GM21825 (cell line): ENCODE results near the gene HIPK4.
"Not testable (repeated sequence)": the region's sequence is repeated elsewhere in the genome, so short reads cannot be mapped to it uniquely, and the experiment has no call there.

Experiments
- ATAC-seq: cut with Tn5 transposase; IDR thresholded peaks from one replicate; pipeline ENCODE4 v1.9.1; 2021; ENCODE audit warnings: mild to moderate bottlenecking, moderate library complexity; ENCODE audit not compliant: unreplicated experiment

Gene HIPK4

DNA sequence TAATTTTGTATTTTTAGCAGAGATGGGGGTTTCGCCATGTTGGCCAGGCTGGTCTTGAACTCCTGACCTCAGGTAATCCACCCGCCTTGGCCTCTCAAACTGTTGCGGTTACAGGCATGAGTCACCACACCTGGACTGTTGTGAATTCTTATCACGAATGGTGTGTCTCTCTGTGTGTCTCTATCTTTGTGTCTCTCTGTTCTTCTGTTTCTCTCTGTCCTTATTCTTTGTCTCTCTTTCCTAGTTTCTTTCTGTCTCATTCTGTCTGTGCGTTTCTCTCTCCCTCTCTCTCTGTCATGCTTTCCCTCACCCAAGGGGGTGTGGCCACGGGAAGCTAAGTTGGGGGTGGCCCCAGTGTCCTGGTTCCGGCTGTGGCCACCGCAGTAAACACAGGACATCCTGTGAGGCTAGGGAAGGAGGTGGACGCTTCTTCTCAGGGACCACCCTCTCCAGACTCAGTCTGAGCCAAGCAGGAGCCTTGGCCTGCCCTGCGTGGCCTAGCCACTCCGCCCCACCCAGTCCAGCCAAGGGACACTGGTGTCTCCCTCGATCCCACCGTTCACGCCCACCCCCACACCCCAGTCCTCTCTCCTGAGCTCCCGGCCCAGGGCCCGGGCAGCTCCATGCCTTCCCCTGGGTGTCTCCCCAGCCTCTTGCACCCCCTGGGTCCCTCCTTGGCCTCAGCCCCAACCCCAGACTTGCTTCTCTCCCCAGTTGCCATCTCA, 27.1 kb upstream of the HIPK4 start:
- ATAC-seq = no peak

- no peak for ATAC-seq
These were observed 25.8 kb upstream of the HIPK4 start for GRCh38 chr19:40415768-40416167.

- ATAC-seq = no peak
These were observed 24.9 kb upstream of the HIPK4 start for GRCh38 chr19:40414542-40415535.

- no peak for ATAC-seq
These were observed 23.4 kb upstream of the HIPK4 start, which contains the start of gene PRX for GRCh38 chr19:40413291-40413845. TSS of gene PRX (minus strand) at chr19:40413378. CDS start at chr19:40407932, 5,446 bp downstream.

DNA sequence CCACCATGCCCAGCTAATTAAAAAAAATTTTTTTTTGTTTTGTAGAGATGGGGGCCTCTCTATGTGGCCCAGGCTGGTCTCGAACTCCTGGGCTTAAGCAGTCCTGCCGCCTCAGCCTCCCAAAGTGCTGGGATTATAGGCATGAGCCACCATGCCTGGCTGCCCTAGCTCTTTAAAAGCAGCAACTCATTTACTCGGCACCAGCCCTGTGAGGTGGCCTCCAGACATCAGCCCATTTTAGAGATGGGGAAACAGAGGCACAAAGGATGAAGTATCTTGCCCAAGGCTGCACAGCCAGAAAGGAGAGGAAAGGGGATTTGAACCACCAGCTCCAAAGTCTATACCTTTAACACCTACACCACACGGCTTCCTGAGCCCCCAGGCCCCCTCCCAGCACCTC, 22.9 kb upstream of the HIPK4 start:
- no peak for ATAC-seq

DNA sequence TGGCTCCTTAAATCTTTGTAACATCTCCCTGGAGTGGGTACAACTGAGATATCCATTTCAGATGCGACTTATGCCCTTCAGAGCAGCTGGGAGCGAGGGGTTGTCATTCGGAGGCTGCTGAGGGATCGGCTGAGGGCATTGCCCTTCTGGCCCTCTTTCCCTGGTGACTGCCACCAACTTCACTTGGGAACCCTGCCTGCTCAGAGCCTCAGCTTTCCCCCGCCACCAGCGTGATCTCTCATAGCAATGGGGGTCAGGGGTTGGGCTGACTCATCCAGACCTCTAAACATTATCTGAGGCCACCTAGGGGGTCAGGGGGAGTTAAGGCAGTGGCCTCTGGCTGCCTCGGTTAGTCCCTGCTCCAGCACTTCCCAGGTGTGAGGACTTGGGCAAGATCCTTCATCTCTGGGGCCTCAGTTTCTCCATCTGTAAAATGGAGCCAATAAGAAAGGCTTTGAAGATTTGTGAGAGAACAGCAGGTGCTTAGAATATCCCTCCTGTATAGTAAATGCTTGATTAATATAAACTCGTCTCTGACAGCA, 22.0 kb upstream of the HIPK4 start:
- ATAC-seq = no peak

DNA sequence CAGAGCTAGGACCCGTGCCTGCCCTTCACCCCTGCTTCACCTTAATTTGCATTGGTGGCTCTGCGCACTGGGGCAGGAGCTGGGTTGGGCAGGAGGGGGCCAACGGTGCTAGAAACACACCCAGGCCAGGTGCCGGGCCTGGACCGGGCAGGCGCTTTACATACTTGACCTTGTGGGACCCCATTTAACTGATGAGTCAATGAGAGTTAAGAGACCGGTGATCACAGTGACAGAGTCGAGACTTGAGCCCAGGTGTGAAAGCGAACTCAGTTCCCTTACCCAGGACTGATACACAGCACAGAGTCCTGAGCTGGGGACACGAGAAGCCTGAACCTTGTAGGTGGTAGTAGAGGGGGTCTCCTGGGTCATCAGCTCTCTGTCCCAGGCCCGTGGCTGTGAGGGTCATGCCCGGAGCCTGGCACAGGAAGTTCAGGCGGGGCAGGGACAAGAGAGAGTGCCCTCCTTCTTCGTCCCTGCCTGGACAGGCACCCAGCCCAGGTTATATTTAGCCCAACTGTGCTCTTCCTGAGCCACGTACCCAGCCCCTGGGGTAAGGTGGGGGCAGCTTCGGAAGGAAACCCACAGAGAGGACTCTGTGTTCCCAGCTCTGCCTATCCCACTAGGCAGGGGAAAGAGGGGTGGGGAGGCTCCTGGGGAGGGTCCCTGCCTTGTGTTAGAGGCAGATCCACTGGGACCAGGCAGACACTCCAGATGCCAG, 21.3 kb upstream of the HIPK4 start:
- ATAC-seq = no peak

GRCh38 chr19:40410030-40410389, 20.0 kb upstream of the HIPK4 start:
- ATAC-seq = no peak

- ATAC-seq = not testable (repeated sequence)
These were observed 18.6 kb upstream of the HIPK4 start for GRCh38 chr19:40408598-40408925.

GRCh38 chr19:40407714-40408597, 18.0 kb upstream of the HIPK4 start:
- ATAC-seq = no peak

DNA sequence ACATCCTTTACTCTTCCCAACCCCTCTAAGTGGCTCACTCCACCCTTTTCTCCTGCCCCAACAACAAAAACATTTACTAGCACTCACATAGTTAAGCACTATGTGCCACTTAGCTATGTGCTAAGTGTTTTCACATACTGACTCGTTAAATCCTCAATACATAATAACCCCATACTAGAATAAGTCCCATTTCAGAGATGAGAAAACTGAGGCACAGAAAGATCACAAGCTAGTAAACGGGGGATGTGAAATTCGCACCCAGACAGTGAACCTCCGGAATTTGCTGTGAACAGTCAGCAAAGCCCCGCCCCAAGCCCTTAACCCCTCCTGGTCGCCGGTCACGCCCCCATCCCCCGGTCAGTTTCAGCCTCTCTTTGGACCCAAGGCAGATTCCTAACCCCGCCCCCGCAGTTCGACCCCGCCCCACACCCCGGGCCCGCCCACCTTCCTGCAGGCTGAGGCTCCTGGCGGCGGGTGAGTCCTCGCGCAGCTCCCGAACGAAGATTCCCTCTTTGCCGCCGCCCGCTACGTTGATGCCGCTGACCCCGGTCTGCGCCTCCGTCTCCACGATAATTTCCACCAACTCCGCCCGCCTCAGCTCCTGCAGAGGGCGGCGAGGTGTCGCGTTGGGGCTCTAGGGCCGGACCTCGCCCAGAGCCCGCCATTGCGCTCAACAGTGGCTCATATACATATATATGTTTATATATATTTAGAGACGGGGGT, 13.4 kb upstream of the HIPK4 start:
- peak; percentile 60 for ATAC-seq

GRCh38 chr19:40400559-40400958, 10.6 kb upstream of the HIPK4 start:
- ATAC-seq = no peak

GRCh38 chr19:40398417-40399131, 8.6 kb upstream of the HIPK4 start:
- ATAC-seq = no peak

- no peak for ATAC-seq
These were observed 7.6 kb upstream of the HIPK4 start for GRCh38 chr19:40397568-40397906.

- no peak for ATAC-seq
These were observed 7.0 kb upstream of the HIPK4 start for GRCh38 chr19:40396886-40397567.

- no peak for ATAC-seq
These were observed 6.0 kb upstream of the HIPK4 start for GRCh38 chr19:40395956-40396355.

DNA sequence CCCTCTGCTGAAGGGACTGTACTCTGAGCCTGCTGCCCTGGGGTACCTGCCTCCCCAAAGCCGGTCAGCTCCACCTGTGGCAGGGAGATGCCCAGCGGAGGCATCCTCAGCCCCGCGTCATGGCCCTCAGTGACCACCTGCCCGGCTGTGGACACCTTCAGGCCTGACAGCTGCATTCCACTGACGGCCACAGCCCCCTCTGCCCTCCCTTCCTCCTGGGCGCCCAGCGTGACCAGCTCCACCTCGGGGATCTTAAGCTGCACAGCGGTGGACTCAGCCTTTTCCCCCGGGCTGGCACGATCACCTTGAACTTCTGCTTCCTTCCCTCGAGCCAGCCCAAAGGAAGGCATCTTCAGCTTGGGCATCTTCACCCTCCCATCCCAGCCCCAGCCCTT, 4.8 kb upstream of the HIPK4 start:
- ATAC-seq = no peak
